H1 (cell line): ENCODE data around the gene TBCB.
"Not testable (repeated sequence)": the region's sequence is repeated elsewhere in the genome, so short reads cannot be mapped to it uniquely, and the experiment has no call there.

Experiments used
- ATF2 ChIP-seq: IDR thresholded peaks from 2 replicates; pipeline ENCODE4 v1.6.1; 2012; ENCODE audit warnings: low read length, inconsistent platforms
- CHD2 ChIP-seq: IDR thresholded peaks from 2 replicates; pipeline ENCODE4 v1.6.1; 2012; ENCODE audit warnings: low read length, improper control_type of control experiment
- CTCF ChIP-seq, 3 experiments: IDR thresholded peaks; 1 replicate in 2 of 3; 2 replicates in 1 of 3; pipeline versions ENCODE4 v1.5.1 to v1.6.1; 2011; ENCODE audit warnings: low read length in 3 of 3, mild to moderate bottlenecking in 3 of 3, inconsistent platforms in 2 of 3, low read depth in 1 of 3, moderate library complexity in 1 of 3; ENCODE audit not compliant: insufficient read depth in 1 of 3; ENCODE audit errors: control extremely low read depth in 1 of 3
- E2F6 ChIP-seq: IDR thresholded peaks from 2 replicates; pipeline ENCODE4 v1.6.1; 2012; ENCODE audit warnings: inconsistent platforms
- EGR1 ChIP-seq: IDR thresholded peaks from 2 replicates; pipeline ENCODE4 v1.6.1; 2011; ENCODE audit warnings: low read depth, low read length, borderline replicate concordance
- EZH2 ChIP-seq: fragments of 200-600 bp; sonication (generic); IDR thresholded peaks from 2 replicates; pipeline ENCODE4 v1.7.1; 2012; ENCODE audit warnings: low read depth, mild to moderate bottlenecking, moderate library complexity, low read length, inconsistent platforms; ENCODE audit not compliant: severe bottlenecking
- MAX ChIP-seq: IDR thresholded peaks from 2 replicates; pipeline ENCODE4 v1.6.1; 2012; ENCODE audit warnings: inconsistent platforms

GRCh38 chr19:36131221-36131620, 16.0 kb downstream of the TBCB start:
- TF ChIP-seq ATF2; CHD2; E2F6; CTCF (IDR thresholded peaks at IDR 0.05; ENCODE audit: control extremely low read depth in 1 of 3, insufficient read depth in 1 of 3, low read depth in 1 of 3, low read length in 3 of 3); MAX; EZH2; EGR1: not testable (repeated sequence)
